PC-3 (cell line): ENCODE data around the gene RAX.

Experiments used
- EZH2 ChIP-seq: fragments of 300-600 bp; sonication (generic); IDR thresholded peaks from one replicate; pipeline ENCODE4 v1.6.1; 2017; ENCODE audit warnings: antibody characterized with exemption, mild to moderate bottlenecking, low read length; ENCODE audit not compliant: unreplicated experiment
- EZH2phosphoT487 ChIP-seq: fragments of 300-600 bp; sonication (generic); IDR thresholded peaks from 2 replicates; pipeline ENCODE4 v1.6.1; 2018; ENCODE audit warnings: mild to moderate bottlenecking, antibody characterized with exemption, low read length, borderline replicate concordance
- TF ChIP-seq, protein P1 (sequence below): fragments of 300-600 bp; sonication (generic); conservative IDR thresholded peaks from 2 replicates; pipeline ENCODE4 v1.5.1; 2017; ENCODE audit warnings: antibody characterized with exemption, low read depth, mild to moderate bottlenecking, low read length

DNA sequence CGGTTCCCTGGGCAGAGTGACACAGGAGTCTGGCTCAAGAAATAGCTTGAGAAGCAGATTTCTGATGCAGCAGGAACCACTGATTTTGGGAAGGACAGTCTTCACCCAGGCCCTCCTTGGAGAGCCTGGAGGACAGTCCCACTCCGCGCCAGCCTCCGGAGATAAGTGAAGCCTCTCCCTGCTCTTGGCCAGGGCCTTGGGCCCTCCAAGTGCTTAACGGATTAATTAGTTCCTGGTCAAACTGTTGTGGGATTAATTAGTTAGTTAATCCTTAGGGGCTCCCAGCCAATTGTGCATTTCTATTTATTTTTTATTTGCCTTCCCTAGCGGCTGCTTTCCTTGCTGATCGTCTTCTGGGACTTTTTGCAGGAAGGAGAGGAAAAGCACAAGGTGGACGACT is 25.6 kb upstream of the RAX start:
- TF ChIP-seq EZH2 (no peak), EZH2phosphoT487 (no peak)
- TF ChIP-seq, protein P1, sequence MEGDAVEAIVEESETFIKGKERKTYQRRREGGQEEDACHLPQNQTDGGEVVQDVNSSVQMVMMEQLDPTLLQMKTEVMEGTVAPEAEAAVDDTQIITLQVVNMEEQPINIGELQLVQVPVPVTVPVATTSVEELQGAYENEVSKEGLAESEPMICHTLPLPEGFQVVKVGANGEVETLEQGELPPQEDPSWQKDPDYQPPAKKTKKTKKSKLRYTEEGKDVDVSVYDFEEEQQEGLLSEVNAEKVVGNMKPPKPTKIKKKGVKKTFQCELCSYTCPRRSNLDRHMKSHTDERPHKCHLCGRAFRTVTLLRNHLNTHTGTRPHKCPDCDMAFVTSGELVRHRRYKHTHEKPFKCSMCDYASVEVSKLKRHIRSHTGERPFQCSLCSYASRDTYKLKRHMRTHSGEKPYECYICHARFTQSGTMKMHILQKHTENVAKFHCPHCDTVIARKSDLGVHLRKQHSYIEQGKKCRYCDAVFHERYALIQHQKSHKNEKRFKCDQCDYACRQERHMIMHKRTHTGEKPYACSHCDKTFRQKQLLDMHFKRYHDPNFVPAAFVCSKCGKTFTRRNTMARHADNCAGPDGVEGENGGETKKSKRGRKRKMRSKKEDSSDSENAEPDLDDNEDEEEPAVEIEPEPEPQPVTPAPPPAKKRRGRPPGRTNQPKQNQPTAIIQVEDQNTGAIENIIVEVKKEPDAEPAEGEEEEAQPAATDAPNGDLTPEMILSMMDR: no peak
